HEK293 (cell line): ENCODE measurements around the gene BCL2L13.
"Not testable (repeated sequence)": the region's sequence is repeated elsewhere in the genome, so short reads cannot be mapped to it uniquely, and the experiment has no call there.

Experiments used
- CTCF ChIA-PET: fragments of 350-600 bp; formaldehyde crosslinking; extraction: SDS; loops from one replicate; lab custom pipeline; 2021; ENCODE audit warnings: antibody characterized with exemption; lab: Yijun Ruan, JAX
- POLR2A ChIA-PET: fragments of 300-600 bp; formaldehyde crosslinking; extraction: SDS; loops from one replicate; lab custom pipeline; 2020; ENCODE audit warnings: antibody characterized with exemption, inconsistent platforms; lab: Yijun Ruan, JAX
- H3K27ac ChIP-seq: fragments of 200-500 bp; sonication (Bioruptor generic); 2 replicates; pipeline ENCODE4 v1.5.1; 2014; ENCODE audit warnings: low read depth, low read length, control low read depth, inconsistent platforms; ENCODE audit errors: extremely low read depth
- H3K36me3 ChIP-seq, 2 experiments: fragments of 200-500 bp in 1 of 2; sonication (Bioruptor generic) in 1 of 2; 1 replicate in 1 of 2; 2 replicates in 1 of 2; pipeline ENCODE4 v1.5.1; 2014 to 2017; ENCODE audit warnings: inconsistent platforms in 2 of 2, low read length in 2 of 2; ENCODE audit not compliant: control insufficient read depth in 2 of 2, insufficient read depth in 1 of 2
- H3K4me1 ChIP-seq: fragments of 200-500 bp; sonication (Bioruptor generic); 2 replicates; pipeline ENCODE4 v1.5.1; 2014; ENCODE audit warnings: mild to moderate bottlenecking, low read length, inconsistent platforms; ENCODE audit not compliant: control insufficient read depth, insufficient read depth
- H3K4me3 ChIP-seq: 2 replicates; pipeline ENCODE4 v1.5.1; 2011; ENCODE audit warnings: low read depth, mild to moderate bottlenecking, control low read depth, low read length, moderate library complexity
- H3K9me3 ChIP-seq: fragments of 200-500 bp; sonication (Bioruptor generic); 2 replicates; pipeline ENCODE4 v1.5.1; 2014; ENCODE audit warnings: low read depth, low read length, inconsistent platforms; ENCODE audit not compliant: control insufficient read depth, insufficient read depth
- INSM2 ChIP-seq: fragments of 450-650 bp; formaldehyde crosslinking; IDR thresholded peaks from 2 replicates; pipeline ENCODE4 v1.5.1; 2016; ENCODE audit warnings: missing biosample characterization, missing genetic modification characterization
- OVOL3 ChIP-seq: fragments of 450-650 bp; formaldehyde crosslinking; IDR thresholded peaks from 2 replicates; pipeline ENCODE4 v1.5.1; 2016; ENCODE audit warnings: missing biosample characterization, missing genetic modification characterization
- ZBTB20 ChIP-seq: fragments of 450-650 bp; formaldehyde crosslinking; IDR thresholded peaks from 2 replicates; pipeline ENCODE4 v1.5.1; 2016; ENCODE audit warnings: missing biosample characterization, missing genetic modification characterization
- ZBTB48 ChIP-seq: fragments of 450-650 bp; formaldehyde crosslinking; IDR thresholded peaks from 2 replicates; pipeline ENCODE4 v1.5.1; 2016; ENCODE audit warnings: missing biosample characterization, missing genetic modification characterization
- ZNF121 ChIP-seq: fragments of 450-650 bp; formaldehyde crosslinking; IDR thresholded peaks from 2 replicates; pipeline ENCODE4 v1.5.1; 2016; ENCODE audit warnings: missing biosample characterization, missing genetic modification characterization
- ZNF169 ChIP-seq: fragments of 450-650 bp; formaldehyde crosslinking; IDR thresholded peaks from 2 replicates; pipeline ENCODE4 v1.5.1; 2016; ENCODE audit warnings: missing biosample characterization, missing genetic modification characterization
- ZNF26 ChIP-seq: fragments of 450-650 bp; formaldehyde crosslinking; IDR thresholded peaks from 2 replicates; pipeline ENCODE4 v1.5.1; 2016; ENCODE audit warnings: missing biosample characterization, missing genetic modification characterization
- ZNF366 ChIP-seq: fragments of 450-650 bp; formaldehyde crosslinking; conservative IDR thresholded peaks from 2 replicates; pipeline ENCODE4 v1.5.1; 2016; ENCODE audit warnings: missing biosample characterization, missing genetic modification characterization
- ZNF510 ChIP-seq: fragments of 450-650 bp; formaldehyde crosslinking; IDR thresholded peaks from 2 replicates; pipeline ENCODE4 v1.5.1; 2018; ENCODE audit warnings: mild to moderate bottlenecking, missing genetic modification characterization, missing biosample characterization; ENCODE audit not compliant: insufficient replicate concordance
- ZNF530 ChIP-seq: fragments of 450-650 bp; formaldehyde crosslinking; IDR thresholded peaks from 2 replicates; pipeline ENCODE4 v1.5.1; 2016; ENCODE audit warnings: low read depth, missing biosample characterization, missing genetic modification characterization
- ZNF571 ChIP-seq: fragments of 450-650 bp; formaldehyde crosslinking; IDR thresholded peaks from 2 replicates; pipeline ENCODE4 v1.5.0; 2017; ENCODE audit warnings: missing biosample characterization, missing genetic modification characterization
- ZNF704 ChIP-seq: fragments of 450-650 bp; formaldehyde crosslinking; IDR thresholded peaks from 2 replicates; pipeline ENCODE4 v1.5.1; 2016; ENCODE audit warnings: missing biosample characterization, missing genetic modification characterization
- ZSCAN23 ChIP-seq: fragments of 450-650 bp; formaldehyde crosslinking; IDR thresholded peaks from 2 replicates; pipeline ENCODE4 v1.5.1; 2016; ENCODE audit warnings: missing biosample characterization, missing genetic modification characterization

The BCL2L13 gene

GRCh38 chr22:17764036-17764435 is 125.5 kb downstream of the BCL2L13 start:
- Histone ChIP-seq H3K36me3 (no peaks in the 10 kb centered on the region; a peak in 1 of 3 replicates), H3K4me1 (no peaks in the 10 kb centered on the region), H3K27ac (no peak overlapping the region), H3K9me3 (no peaks in the 10 kb centered on the region), H3K4me3 (no peak overlapping the region)
- no peak for TF ChIP-seq OVOL3 (tag by site-specific recombination)
- TF ChIP-seq ZNF571 (tag by site-specific recombination), result no peak
- TF ChIP-seq ZNF169 (tag by site-specific recombination), result no peak
- TF ChIP-seq ZSCAN23, result no peak
- TF ChIP-seq INSM2 (tag by site-specific recombination), result no peak
- no peak for TF ChIP-seq ZNF704 (tag by site-specific recombination)
- TF ChIP-seq ZNF366, result no peak
- no peak for TF ChIP-seq ZBTB48
- CTCF ChIA-PET, result no interaction called here
- POLR2A ChIA-PET, result no interaction called here

GRCh38 chr22:17764852-17765251 is 126.3 kb downstream of the BCL2L13 start:
- H3K4me3 ChIP-seq, H3K27ac ChIP-seq, POLR2A ChIA-PET, H3K4me1 ChIP-seq, H3K9me3 ChIP-seq, H3K36me3 ChIP-seq: not testable (repeated sequence)
- CTCF ChIA-PET, result interaction anchor here (1.0 to 1.8 kb wide), 4 partner anchors 15 to 66 kb away, joined by 3 to 8 read pairs (median 6); no protein-coding TSS in a partner anchor

GRCh38 chr22:17767233-17768065 is 128.9 kb downstream of the BCL2L13 start:
- Histone ChIP-seq H3K27ac (no peak overlapping the region), H3K9me3 (no peaks in the 10 kb centered on the region), H3K4me1 (no peaks in the 10 kb centered on the region), H3K36me3 (peaks cover 0 to 7% of the 10 kb centered on the region in 2 experiments; a peak in 2 of 3 replicates), H3K4me3 (no peak overlapping the region)
- TF ChIP-seq ZNF510 (tag by site-specific recombination) (no peak), ZNF121 (tag by site-specific recombination) (peak; percentile 91), ZNF26 (tag by site-specific recombination) (no peak), ZNF530 (tag by site-specific recombination) (no peak), ZBTB20 (peak; percentile 10; the same call in 1 of the 2 replicates)
- ChIA-PET POLR2A (no interaction called here), CTCF (interaction anchor here (1.0 to 1.3 kb wide), 2 partner anchors 9 to 309 kb away, joined by 3 to 5 read pairs; no protein-coding TSS in a partner anchor)
